ENCODE measurements around the gene EAF2. TPM values are rescaled to one million over a fixed set of nuclear protein-coding genes. Genes with fewer than 3 reads are reported as not detected.

The EAF2 gene
- total and polyA plus RNA-seq, 12 donors: 1.4 to 13.9 (median 5.8) TPM

DNA sequence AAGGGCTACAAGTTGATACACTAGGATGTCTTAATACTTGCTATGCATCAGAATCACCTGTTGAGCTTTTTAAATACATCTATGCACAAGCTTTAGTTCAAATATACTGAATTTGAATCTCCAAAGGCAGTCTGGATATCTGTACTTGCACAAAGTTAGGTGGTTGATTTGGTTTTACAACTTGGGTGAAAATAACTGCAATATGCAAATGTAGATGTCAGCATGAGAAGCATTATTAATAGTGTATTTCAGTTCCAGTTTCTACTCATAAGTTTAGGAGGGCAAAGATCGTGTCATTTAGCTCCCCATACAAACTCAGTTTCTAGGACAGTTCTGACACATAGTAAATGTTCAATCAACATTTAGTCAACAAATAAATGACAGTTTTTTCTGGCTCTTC lies 25.8 kb upstream of the EAF2 start:
- DNase-seq: no peak
- no peak overlapping the region for H3K4me3 ChIP-seq
- TF ChIP-seq POLR2A (IDR thresholded peaks at IDR 0.05): no peak
- TF ChIP-seq, protein P1, sequence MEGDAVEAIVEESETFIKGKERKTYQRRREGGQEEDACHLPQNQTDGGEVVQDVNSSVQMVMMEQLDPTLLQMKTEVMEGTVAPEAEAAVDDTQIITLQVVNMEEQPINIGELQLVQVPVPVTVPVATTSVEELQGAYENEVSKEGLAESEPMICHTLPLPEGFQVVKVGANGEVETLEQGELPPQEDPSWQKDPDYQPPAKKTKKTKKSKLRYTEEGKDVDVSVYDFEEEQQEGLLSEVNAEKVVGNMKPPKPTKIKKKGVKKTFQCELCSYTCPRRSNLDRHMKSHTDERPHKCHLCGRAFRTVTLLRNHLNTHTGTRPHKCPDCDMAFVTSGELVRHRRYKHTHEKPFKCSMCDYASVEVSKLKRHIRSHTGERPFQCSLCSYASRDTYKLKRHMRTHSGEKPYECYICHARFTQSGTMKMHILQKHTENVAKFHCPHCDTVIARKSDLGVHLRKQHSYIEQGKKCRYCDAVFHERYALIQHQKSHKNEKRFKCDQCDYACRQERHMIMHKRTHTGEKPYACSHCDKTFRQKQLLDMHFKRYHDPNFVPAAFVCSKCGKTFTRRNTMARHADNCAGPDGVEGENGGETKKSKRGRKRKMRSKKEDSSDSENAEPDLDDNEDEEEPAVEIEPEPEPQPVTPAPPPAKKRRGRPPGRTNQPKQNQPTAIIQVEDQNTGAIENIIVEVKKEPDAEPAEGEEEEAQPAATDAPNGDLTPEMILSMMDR (IDR thresholded peaks at IDR 0.05): no peak
- WGBS, 4 donors: 0 to 40% (median 20%) methylated on average over 1 of the region's 1 CpG
- no peak overlapping the region for H3K27ac ChIP-seq
- no peaks in the 10 kb centered on the region for H3K9me3 ChIP-seq (replicated peaks in 1 of 3)
- intact Hi-C loops (cut with DNase I): no loop called here
- no peaks in the 10 kb centered on the region for H3K4me1 ChIP-seq (replicated peaks in 1 of 2)
- peaks cover 0 to 6% of the 10 kb centered on the region in 2 donors for H3K36me3 ChIP-seq (replicated peaks in 1 of 2)
- H3K27me3 ChIP-seq: no peaks in the 10 kb centered on the region

DNA sequence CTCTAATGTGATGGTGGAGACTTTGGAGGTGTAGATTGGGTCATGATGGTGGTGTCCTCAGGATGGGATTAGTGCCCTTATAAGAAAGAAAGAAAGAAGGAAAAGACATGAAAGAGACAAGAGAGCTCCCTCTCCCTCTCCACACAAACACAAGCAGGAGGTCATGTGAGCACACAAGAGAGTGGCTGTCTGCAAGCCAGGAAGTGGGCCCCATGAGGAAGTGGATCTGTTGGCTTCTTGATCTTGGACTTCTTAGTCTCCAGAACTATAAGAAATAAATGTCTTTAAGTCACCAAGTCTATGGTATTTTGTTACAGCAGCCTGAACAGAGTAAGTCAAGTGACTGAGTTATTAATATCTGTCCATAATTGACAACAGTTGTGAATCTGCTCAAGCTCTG lies 17.3 kb upstream of the EAF2 start:
- no peaks in the 10 kb centered on the region for H3K9me3 ChIP-seq (replicated peaks in 1 of 3)
- H3K4me3 ChIP-seq: no peak overlapping the region
- no peaks in the 10 kb centered on the region for H3K27me3 ChIP-seq
- H3K36me3 ChIP-seq (replicated peaks in 1 of 2): no peaks in the 10 kb centered on the region
- intact Hi-C loops (cut with DNase I): no loop called here
- no peak overlapping the region for H3K27ac ChIP-seq
- DNase-seq: no peak
- no peaks in the 10 kb centered on the region for H3K4me1 ChIP-seq (replicated peaks in 1 of 2)
- TF ChIP-seq, protein P1 (IDR thresholded peaks at IDR 0.05): no peak
- TF ChIP-seq POLR2A (IDR thresholded peaks at IDR 0.05): no peak

DNA sequence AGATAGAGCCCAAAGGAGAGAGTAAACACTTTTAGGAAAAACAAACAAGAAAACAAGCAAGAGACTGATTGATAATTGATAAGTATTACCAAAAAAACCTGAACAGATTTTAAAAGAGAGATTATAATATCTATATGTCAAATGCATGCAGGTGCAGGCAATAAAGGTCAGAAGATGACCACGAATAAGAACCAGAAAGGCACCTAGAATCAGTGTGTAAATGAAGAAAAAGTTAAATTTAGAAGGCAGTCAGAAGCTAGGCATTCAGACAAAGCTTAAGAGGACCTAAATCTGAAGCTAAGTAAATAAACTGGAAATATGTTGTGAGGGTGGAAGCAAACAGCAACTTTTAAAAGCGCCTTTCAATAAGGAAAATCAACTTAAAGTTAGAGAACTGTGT lies 16.4 kb upstream of the EAF2 start:
- Histone ChIP-seq H3K36me3 (replicated peaks in 1 of 2) (no peaks in the 10 kb centered on the region), H3K4me1 (replicated peaks in 1 of 2) (no peaks in the 10 kb centered on the region), H3K27me3 (no peaks in the 10 kb centered on the region), H3K9me3 (replicated peaks in 1 of 3) (peaks cover 0 to 5% (median 0%) of the 10 kb centered on the region in 3 donors), H3K27ac (no peak overlapping the region), H3K4me3 (no peak overlapping the region)
- no peak for TF ChIP-seq POLR2A (IDR thresholded peaks at IDR 0.05)
- intact Hi-C loops (cut with DNase I): no loop called here
- 87 to 95% (median 92%) methylated on average over 2 of the region's 2 CpGs for WGBS, 4 donors
- no peak for DNase-seq

DNA sequence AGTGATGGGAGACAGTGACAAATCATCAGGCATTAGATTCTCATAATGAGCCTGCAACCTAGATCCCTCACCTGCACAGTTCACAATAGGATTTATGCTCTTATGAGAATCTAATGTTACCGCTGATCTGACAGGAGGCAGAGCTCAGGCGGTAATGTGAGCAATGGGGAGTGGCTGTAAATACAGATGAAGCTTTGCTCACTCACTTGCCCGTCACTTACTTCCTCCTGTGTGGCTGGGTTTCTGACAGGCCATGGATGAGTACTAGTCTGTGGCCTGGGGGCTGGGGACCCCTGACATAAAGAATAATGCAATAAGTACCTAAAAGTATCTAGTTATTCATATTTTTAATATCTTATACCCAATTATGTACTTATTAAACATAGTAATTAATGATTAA lies 15.8 kb upstream of the EAF2 start:
- no peak overlapping the region for H3K27ac ChIP-seq
- peaks cover 0 to 5% (median 0%) of the 10 kb centered on the region in 3 donors for H3K9me3 ChIP-seq (replicated peaks in 1 of 3)
- intact Hi-C loops (cut with DNase I): no loop called here
- H3K4me1 ChIP-seq (replicated peaks in 1 of 2): no peaks in the 10 kb centered on the region
- no peaks in the 10 kb centered on the region for H3K27me3 ChIP-seq
- no peak for DNase-seq
- no peak overlapping the region for H3K4me3 ChIP-seq
- TF ChIP-seq, protein P1 (IDR thresholded peaks at IDR 0.05): no peak
- TF ChIP-seq POLR2A (IDR thresholded peaks at IDR 0.05): no peak
- H3K36me3 ChIP-seq (replicated peaks in 1 of 2): peaks cover 0 to 2% of the 10 kb centered on the region in 2 donors
- WGBS, 4 donors: 92 to 96% (median 93%) methylated on average over 3 of the region's 3 CpGs

DNA sequence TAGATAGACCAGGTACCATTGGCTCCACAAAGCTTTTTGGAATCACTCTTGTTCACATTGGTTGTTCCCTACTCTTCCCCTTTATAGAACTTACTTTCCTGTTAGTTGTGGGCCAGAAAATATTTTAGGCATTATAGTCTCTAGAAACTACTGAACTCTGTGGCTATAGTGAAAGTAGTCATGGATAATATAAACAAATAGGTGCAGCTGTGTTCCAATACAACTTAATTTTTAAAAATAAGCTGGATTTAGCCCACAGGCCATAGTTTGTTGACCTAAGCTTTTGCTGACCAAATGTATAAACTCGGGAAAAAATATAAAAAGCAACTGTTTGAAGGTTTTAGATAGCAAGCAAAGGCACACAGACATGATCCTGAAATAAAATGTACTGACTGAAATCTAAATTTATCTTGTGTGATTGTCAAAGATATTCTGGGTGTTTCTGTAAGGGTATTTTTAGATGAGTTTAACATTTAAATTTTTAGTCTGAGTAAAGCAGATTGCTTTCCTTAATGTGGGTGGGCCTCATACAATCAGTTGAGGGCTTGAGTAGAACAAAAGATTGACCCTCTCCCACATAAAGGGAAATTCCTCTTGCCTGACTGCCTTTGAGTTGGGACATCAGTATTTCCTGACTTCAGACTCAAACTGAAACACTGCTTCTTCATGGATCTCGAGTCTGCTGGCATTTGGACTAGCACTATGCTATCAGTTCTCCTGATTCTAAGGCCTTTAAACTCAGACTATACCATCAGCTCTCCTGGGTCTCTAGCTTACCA lies 13.4 kb upstream of the EAF2 start:
- 82 to 94% (median 91%) methylated on average over 2 of the region's 2 CpGs for WGBS, 4 donors
- Histone ChIP-seq H3K27me3 (no peaks in the 10 kb centered on the region), H3K4me3 (no peak overlapping the region), H3K4me1 (replicated peaks in 1 of 2) (no peaks in the 10 kb centered on the region), H3K9me3 (replicated peaks in 1 of 3) (peaks cover 0 to 5% (median 0%) of the 10 kb centered on the region in 3 donors), H3K36me3 (replicated peaks in 1 of 2) (peaks cover 0 to 22% of the 10 kb centered on the region in 2 donors), H3K27ac (no peak overlapping the region)
- no peak for DNase-seq
- TF ChIP-seq POLR2A (IDR thresholded peaks at IDR 0.05): no peak
- TF ChIP-seq, protein P1 (IDR thresholded peaks at IDR 0.05): no peak
- intact Hi-C loops (cut with DNase I): no loop called here

All from adrenal gland (tissue), 12 donors.